ENCODE data around the gene ACSM5.

The ACSM5 gene

GRCh38 chr16:20409398-20410120 is at the start of gene ACSM5:
Gene ACSM5 (plus strand): TSS chr16:20409534. CDS start chr16:20411485, 1,951 bp downstream.
- DNase-seq (ENCODE audit: low spot score): peak; percentile 79

GRCh38 chr16:20359997-20360396 is 49.3 kb upstream of the ACSM5 start:
- no peak for DNase-seq (ENCODE audit: low spot score)

- no peak for DNase-seq (ENCODE audit: low spot score)
Measured at GRCh38 chr16:20363191-20363590, 46.1 kb upstream of the ACSM5 start.

GRCh38 chr16:20364051-20364450 is 45.3 kb upstream of the ACSM5 start:
- DNase-seq (ENCODE audit: low spot score): no peak

- no peak for DNase-seq (ENCODE audit: low spot score)
Measured at GRCh38 chr16:20369452-20370054, 39.8 kb upstream of the ACSM5 start.

- no peak for DNase-seq (ENCODE audit: low spot score)
Measured at GRCh38 chr16:20372701-20373100, 36.6 kb upstream of the ACSM5 start.

GRCh38 chr16:20377181-20377580 is 32.2 kb upstream of the ACSM5 start:
- DNase-seq (ENCODE audit: low spot score): no peak

- DNase-seq (ENCODE audit: low spot score): no peak
Measured at GRCh38 chr16:20380782-20381181, 28.6 kb upstream of the ACSM5 start.

GRCh38 chr16:20382202-20382948 is 27.0 kb upstream of the ACSM5 start:
- no peak for DNase-seq (ENCODE audit: low spot score)

GRCh38 chr16:20383106-20384029 is 26.0 kb upstream of the ACSM5 start:
- peak; percentile 79 for DNase-seq (ENCODE audit: low spot score)

GRCh38 chr16:20385844-20386832 is 23.2 kb upstream of the ACSM5 start:
- DNase-seq (ENCODE audit: low spot score): peak; percentile 77

- DNase-seq (ENCODE audit: low spot score): no peak
Measured at GRCh38 chr16:20387978-20388377, 21.4 kb upstream of the ACSM5 start.

- no peak for DNase-seq (ENCODE audit: low spot score)
Measured at GRCh38 chr16:20388854-20389253, 20.5 kb upstream of the ACSM5 start.

GRCh38 chr16:20391045-20391444 is 18.3 kb upstream of the ACSM5 start:
- no peak for DNase-seq (ENCODE audit: low spot score)

GRCh38 chr16:20393801-20394577 is 15.3 kb upstream of the ACSM5 start:
- no peak for DNase-seq (ENCODE audit: low spot score)

GRCh38 chr16:20395946-20396345 is 13.4 kb upstream of the ACSM5 start:
- no peak for DNase-seq (ENCODE audit: low spot score)

- DNase-seq (ENCODE audit: low spot score): no peak
Measured at GRCh38 chr16:20396846-20397467, 12.4 kb upstream of the ACSM5 start.

- no peak for DNase-seq (ENCODE audit: low spot score)
Measured at GRCh38 chr16:20397468-20398074, 11.8 kb upstream of the ACSM5 start.

GRCh38 chr16:20398603-20399002 is 10.7 kb upstream of the ACSM5 start:
- no peak for DNase-seq (ENCODE audit: low spot score)
